Tibial artery (tissue), 4 donors: ENCODE results near the gene SAMD10.
A peak's percentile ranks its signal among the peaks of the same experiment; 100 is the strongest.

Experiments
- DNase-seq, 2 donors: peaks; one replicate each; pipeline ENCODE4 v3.0.0-alpha.2; 2019
- H3K27ac ChIP-seq, 2 donors: fragments of 200-600 bp; sonication (generic) in 1 of 2; 1 replicate in 1 of 2; 2 replicates in 1 of 2; pipeline ENCODE4 v1.5.1; 2018 to 2019; ENCODE audit warnings: mild to moderate bottlenecking in 1 of 2
- H3K27me3 ChIP-seq, 2 donors: fragments of 200-600 bp; sonication (generic) in 1 of 2; one replicate each; pipeline versions ENCODE4 v1.5.1 to v1.6.0; 2016 to 2019
- H3K36me3 ChIP-seq, 3 donors: fragments of 200-600 bp; sonication (generic) in 2 of 3; one replicate each; pipeline ENCODE4 v1.5.1; 2016 to 2019; ENCODE audit warnings: mild to moderate bottlenecking in 2 of 3
- H3K4me1 ChIP-seq, 4 donors: fragments of 200-600 bp; sonication (generic) in 2 of 4; 1 replicate in 3 of 4; 2 replicates in 1 of 4; pipeline ENCODE4 v1.5.1; 2016 to 2019
- H3K4me3 ChIP-seq, 2 donors: fragments of 200-600 bp; sonication (generic) in 1 of 2; 1 replicate in 1 of 2; 2 replicates in 1 of 2; pipeline ENCODE4 v1.5.1; 2018 to 2019; ENCODE audit warnings: mild to moderate bottlenecking in 2 of 2
- H3K9me3 ChIP-seq, 3 donors: fragments of 200-600 bp; sonication (generic) in 1 of 3; one replicate each; pipeline ENCODE4 v1.5.1; 2016 to 2019
- intact Hi-C: fragments of 100-400 bp; cut with DNase I; formaldehyde crosslinking; loops from one replicate; pipeline ENCODE4 v1.15.0; 2023; ENCODE audit warnings: low total_unique reads
- TF ChIP-seq, protein P1 (sequence below), 2 experiments: fragments of 200-600 bp in 1 of 2; fragments of 450-650 bp in 1 of 2; IDR thresholded peaks; one replicate each; pipeline ENCODE4 v1.5.1; 2017 to 2019; ENCODE audit warnings: antibody characterized with exemption in 2 of 2, mild to moderate bottlenecking in 1 of 2, moderate library complexity in 1 of 2

The SAMD10 gene

DNA sequence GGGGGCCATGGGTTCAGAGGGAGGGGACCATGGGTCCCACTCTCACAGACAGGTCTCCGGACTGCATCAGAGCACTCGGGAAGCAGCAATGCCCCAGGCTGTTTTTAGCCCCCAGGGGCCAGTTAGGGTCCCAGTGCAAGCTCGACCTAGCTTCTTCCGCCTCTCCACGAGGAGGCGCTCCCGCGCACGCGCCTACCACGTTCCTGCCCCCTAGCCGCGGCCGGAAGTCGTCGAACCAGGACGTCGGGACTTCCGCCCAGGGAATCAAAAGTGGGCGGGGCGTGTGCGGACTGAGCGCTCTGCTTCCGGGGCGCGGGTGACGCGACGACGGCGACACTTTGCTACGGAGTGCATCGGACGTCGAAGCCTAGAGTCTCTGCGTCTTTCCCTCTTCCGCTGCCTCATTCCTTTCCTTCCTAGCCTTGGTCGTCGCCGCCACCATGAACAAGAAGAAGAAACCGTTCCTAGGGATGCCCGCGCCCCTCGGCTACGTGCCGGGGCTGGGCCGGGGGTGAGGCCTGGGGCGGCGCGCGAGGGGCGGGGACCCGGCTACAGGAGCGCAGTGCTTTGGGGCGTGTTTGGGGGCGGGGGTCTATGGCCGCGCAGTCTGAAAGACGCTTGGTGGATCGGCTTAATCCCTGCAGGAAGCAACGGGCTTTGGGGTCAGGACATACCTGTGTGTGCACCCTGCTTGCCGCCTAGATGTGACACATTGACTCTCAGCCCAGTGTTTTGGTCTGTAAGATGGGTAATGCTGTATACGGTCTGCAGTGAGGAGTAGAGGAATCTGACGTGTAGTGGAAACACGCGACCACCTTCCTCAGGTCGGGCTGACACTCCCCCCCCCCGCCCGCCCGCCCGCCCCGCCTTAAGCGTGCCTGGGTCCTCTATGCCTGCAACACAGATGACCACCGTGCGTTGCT lies 1.6 kb upstream of the SAMD10 start, which contains the start of gene PRPF6:
Gene PRPF6, plus strand, starts transcription at position 327 of the 923 bp plus-strand sequence. Its CDS starts 114 bp downstream, at position 441.
- peak; percentile 91 to 96 for DNase-seq
- intact Hi-C loops = no loop called here
- no peaks in the 10 kb centered on the region for H3K9me3 ChIP-seq
- H3K27ac ChIP-seq = peak within 1 kb of the TSS; percentile 87 to 89
- H3K4me1 ChIP-seq = peaks cover 0 to 51% (median 39%) of the 10 kb centered on the region in 4 donors
- H3K36me3 ChIP-seq = peaks cover 23 to 36% (median 30%) of the 10 kb centered on the region in 3 donors
- peak within 1 kb of the TSS; percentile 97 to 98 for H3K4me3 ChIP-seq
- H3K27me3 ChIP-seq = no peaks in the 10 kb centered on the region
- TF ChIP-seq, protein P1, sequence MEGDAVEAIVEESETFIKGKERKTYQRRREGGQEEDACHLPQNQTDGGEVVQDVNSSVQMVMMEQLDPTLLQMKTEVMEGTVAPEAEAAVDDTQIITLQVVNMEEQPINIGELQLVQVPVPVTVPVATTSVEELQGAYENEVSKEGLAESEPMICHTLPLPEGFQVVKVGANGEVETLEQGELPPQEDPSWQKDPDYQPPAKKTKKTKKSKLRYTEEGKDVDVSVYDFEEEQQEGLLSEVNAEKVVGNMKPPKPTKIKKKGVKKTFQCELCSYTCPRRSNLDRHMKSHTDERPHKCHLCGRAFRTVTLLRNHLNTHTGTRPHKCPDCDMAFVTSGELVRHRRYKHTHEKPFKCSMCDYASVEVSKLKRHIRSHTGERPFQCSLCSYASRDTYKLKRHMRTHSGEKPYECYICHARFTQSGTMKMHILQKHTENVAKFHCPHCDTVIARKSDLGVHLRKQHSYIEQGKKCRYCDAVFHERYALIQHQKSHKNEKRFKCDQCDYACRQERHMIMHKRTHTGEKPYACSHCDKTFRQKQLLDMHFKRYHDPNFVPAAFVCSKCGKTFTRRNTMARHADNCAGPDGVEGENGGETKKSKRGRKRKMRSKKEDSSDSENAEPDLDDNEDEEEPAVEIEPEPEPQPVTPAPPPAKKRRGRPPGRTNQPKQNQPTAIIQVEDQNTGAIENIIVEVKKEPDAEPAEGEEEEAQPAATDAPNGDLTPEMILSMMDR (IDR thresholded peaks at IDR 0.05) = peak; percentile 60 to 81

DNA sequence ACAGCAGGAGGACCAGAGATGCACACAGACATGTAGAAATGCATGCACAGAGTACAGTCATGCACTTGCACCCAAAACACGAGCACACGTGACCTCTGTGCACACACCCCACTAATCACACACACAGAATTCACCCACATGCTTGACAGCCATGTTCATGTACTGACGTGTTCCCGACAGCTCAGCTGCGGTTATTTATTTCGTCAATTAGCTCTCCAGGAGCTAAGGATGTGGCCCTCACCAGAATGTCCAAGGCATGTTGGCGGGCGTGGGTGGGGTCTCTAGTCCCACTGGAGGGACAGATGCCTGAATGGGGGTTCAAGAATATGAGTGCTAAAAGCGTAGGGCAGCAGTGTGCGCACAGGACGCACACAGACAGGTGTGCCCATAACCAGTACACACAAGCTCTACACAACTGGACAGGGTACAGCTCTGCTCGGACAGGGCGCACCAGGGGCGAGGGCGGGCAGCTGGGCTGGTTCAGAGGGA lies 919 bp upstream of the SAMD10 start:
- Histone ChIP-seq H3K4me3 (peak overlapping the region; percentile 97 to 98), H3K4me1 (peaks cover 0 to 51% (median 39%) of the 10 kb centered on the region in 4 donors), H3K27me3 (no peaks in the 10 kb centered on the region), H3K9me3 (no peaks in the 10 kb centered on the region), H3K27ac (peak overlapping the region; percentile 87 to 89), H3K36me3 (peaks cover 16 to 29% (median 23%) of the 10 kb centered on the region in 3 donors)
- no peak for DNase-seq
- intact Hi-C loops = no loop called here
- TF ChIP-seq, protein P1 (IDR thresholded peaks at IDR 0.05) = no peak

DNA sequence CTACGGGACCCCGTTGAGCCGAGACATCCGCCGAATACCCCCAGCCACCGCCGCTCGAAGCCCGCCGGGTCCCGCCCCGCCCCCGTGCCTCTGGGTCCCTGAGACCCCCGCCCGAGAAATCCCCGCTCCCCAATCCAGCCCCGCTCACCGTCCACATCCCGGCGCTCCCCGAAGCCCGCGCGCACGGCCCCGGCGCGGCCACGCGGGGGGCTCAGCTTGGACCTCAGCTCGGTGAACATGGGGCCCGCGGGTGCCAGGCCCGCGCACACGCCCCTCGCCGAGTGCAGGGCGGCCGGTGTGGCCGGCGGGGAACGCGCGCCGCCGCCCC lies 249 bp downstream of the SAMD10 start:
- H3K27ac ChIP-seq = peak overlapping the region; percentile 35 to 57
- intact Hi-C loops = loop anchor here (5.0 kb wide), 1 partner anchor 87 kb away; no protein-coding TSS in a partner anchor

DNA sequence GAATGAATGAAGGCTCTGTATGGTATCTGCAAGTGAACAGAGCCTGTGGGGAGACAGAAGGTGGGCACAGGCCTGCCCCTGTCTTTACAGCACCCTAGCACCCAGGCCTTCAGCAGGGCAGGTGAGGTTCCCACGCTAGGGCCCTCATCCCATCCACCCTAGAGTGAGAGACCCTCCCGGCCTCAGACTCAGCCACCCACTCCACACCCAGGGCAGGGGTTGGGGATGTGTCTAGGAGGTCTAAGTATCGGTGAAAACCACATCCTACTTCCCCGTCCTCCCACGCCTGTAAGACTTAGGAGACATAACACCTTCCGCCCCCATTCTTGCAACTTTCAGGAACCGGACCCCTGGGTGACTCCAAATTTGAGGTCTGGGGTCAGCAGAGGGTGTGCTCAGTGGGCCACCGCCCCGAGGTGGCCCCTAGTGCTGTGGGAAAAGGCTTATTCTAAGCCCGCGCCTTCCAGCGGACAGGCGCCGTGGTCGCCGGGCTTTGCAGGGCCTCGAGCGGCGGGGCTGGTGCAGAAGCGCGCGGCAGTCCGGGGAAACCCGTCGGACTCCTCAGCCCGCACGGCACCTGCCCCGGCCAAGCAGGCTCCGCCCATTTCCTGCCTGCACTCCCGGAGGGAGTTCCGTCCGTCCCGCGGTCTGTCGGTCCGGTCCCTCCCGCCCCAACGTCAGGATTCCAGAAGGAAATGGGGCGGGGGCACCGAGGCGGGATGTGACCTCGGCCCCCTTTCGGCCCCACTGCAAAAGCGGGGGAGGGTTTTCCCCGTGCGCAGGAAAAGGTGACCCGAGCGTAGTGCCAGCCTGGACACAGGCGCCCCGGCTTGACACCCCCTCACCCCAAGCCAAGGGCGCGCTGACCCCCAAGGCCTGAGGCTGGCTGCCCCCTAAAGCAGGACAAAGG lies 868 bp downstream of the SAMD10 start:
- Histone ChIP-seq H3K36me3 (peaks cover 0 to 12% (median 5%) of the 10 kb centered on the region in 3 donors), H3K27me3 (no peaks in the 10 kb centered on the region), H3K9me3 (no peaks in the 10 kb centered on the region), H3K4me1 (peaks cover 0 to 58% (median 43%) of the 10 kb centered on the region in 4 donors), H3K4me3 (peak overlapping the region; percentile 58 to 73), H3K27ac (peak overlapping the region; percentile 35 to 57)
- DNase-seq = peak in 1 of 2 donors; percentile 81
- TF ChIP-seq, protein P1 (IDR thresholded peaks at IDR 0.05) = no peak
- intact Hi-C loops = loop anchor here (5.0 kb wide), 1 partner anchor 86 kb away; no protein-coding TSS in a partner anchor

More for the DNA sequence above, 249 bp downstream of the SAMD10 start:
- DNase-seq = no peak
- Histone ChIP-seq H3K9me3 (no peaks in the 10 kb centered on the region), H3K27me3 (no peaks in the 10 kb centered on the region), H3K36me3 (peaks cover 5 to 17% (median 12%) of the 10 kb centered on the region in 3 donors), H3K4me3 (peak overlapping the region; percentile 58 to 73), H3K4me1 (peaks cover 0 to 52% (median 40%) of the 10 kb centered on the region in 4 donors)
- TF ChIP-seq, protein P1 (IDR thresholded peaks at IDR 0.05) = no peak

DNA sequence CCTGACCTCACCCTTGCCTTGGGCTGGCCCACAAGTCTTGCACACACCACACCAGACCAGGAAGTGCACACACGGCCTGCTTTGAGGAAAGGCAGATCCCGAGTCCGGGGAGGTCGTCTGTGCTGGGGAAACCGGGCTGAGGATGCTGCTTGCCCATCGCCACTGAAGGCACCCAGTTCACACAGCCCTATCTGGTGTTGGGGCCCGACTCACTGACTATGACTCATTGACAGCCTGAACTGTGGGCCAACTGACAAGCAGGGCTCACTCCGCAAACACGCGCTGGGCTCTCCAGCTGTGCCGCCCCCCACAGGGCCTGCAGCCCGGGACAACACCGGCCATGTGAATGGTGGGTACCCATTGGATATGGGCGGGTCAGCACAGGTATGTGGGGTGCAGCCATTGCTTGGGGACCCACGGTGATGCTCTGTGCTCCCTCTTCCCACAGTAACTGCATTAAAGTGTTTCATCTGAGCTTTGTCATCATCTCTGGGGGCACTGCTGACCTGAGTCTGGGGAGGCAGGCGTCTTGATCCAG lies 1.6 kb downstream of the SAMD10 start:
- no peak overlapping the region for H3K27ac ChIP-seq

More for the DNA sequence above, 1.6 kb downstream of the SAMD10 start:
- Histone ChIP-seq H3K36me3 (peaks cover 0 to 4% (median 1%) of the 10 kb centered on the region in 3 donors), H3K4me1 (peaks cover 0 to 55% (median 41%) of the 10 kb centered on the region in 4 donors), H3K9me3 (no peaks in the 10 kb centered on the region), H3K27me3 (no peaks in the 10 kb centered on the region), H3K4me3 (no peak overlapping the region)
- intact Hi-C loops = loop anchor here (5.0 kb wide), 1 partner anchor 86 kb away; no protein-coding TSS in a partner anchor
- no peak for DNase-seq
- TF ChIP-seq, protein P1 (IDR thresholded peaks at IDR 0.05) = no peak
